Ovary (tissue), 10 donors: ENCODE measurements around the gene BMPER. TPM values are rescaled to one million over a fixed set of nuclear protein-coding genes. Genes with fewer than 3 reads are reported as not detected.

Experiments
- DNase-seq, 5 donors: peaks; one replicate each; pipeline ENCODE4 v3.0.0-alpha.2; 2019 to 2020
- H3K27ac ChIP-seq, 2 donors: fragments of 200-600 bp; one replicate each; pipeline versions ENCODE4 v1.5.1 to v1.8.0; 2019 to 2022
- H3K27me3 ChIP-seq: fragments of 200-600 bp; one replicate; pipeline ENCODE4 v1.8.0; 2022
- H3K36me3 ChIP-seq: fragments of 200-600 bp; sonication (generic); one replicate; pipeline ENCODE4 v1.5.1; 2019
- H3K4me1 ChIP-seq: one replicate; pipeline ENCODE4 v1.8.1; 2013; ENCODE audit warnings: mild to moderate bottlenecking, moderate library complexity; ENCODE audit not compliant: insufficient read depth
- H3K4me3 ChIP-seq: fragments of 200-600 bp; sonication (generic); one replicate; pipeline ENCODE4 v1.5.1; 2017
- H3K9me3 ChIP-seq, 2 donors: fragments of 200-600 bp in 1 of 2; sonication (generic) in 1 of 2; one replicate each; pipeline versions ENCODE4 v1.5.1 to v1.8.1; 2013 to 2019; ENCODE audit warnings: mild to moderate bottlenecking in 1 of 2, moderate library complexity in 1 of 2
- CTCF ChIP-seq, 3 donors: fragments of 450-650 bp in 2 of 3; fragments of 200-600 bp in 1 of 3; IDR thresholded peaks; one replicate each; pipeline versions ENCODE4 v1.5.1 to v1.8.0; 2016 to 2022; ENCODE audit warnings: antibody characterized with exemption in 3 of 3, mild to moderate bottlenecking in 1 of 3
- EP300 ChIP-seq: sonication (generic); formaldehyde crosslinking; IDR thresholded peaks from one replicate; pipeline ENCODE4 v1.6.1; 2017; ENCODE audit warnings: antibody characterized with exemption
- POLR2A ChIP-seq: fragments of 450-650 bp; IDR thresholded peaks from one replicate; pipeline ENCODE4 v1.6.1; 2017; ENCODE audit warnings: antibody characterized with exemption, mild to moderate bottlenecking, moderate library complexity
- WGBS, 3 donors: extraction: QIAGEN DNeasy Blood & Tissue Kit in 1 of 3; methylation state at CpG; one replicate each; pipeline versions ENCODE4 v1.1.5 to v1.1.7; 2013 to 2017; 5-methylcytosine and 5-hydroxymethylcytosine counted together
- intact Hi-C, 4 donors: fragments of 100-400 bp; cut with DNase I; formaldehyde crosslinking; loops; one replicate each; pipeline versions ENCODE4 v1.11.0 to v1.15.1; 2022 to 2023
- long read RNA-seq, 3 donors: library from polyadenylated mRNA in 2 of 3; unstranded in 2 of 3; transcript quantifications; one replicate each; pipeline ENCODE4 v2.0.0 and lab custom pipeline, GENCODE V29; 2021 to 2026
- polyA plus RNA-seq, 2 donors: library from polyadenylated mRNA; stranded (reverse); fragments of 200-250 nt in 1 of 2; fragments of 350-450 nt in 1 of 2; fragmentation: Illumina TruSeq in 1 of 2; extraction: RNeasy Lipid Tissue Mini Kit (QIAGEN cat#74804) in 1 of 2; gene quantifications; one replicate each; pipeline ENCODE4 v1.2.3, GENCODE V29; 2013 to 2014
- total RNA-seq, 7 donors: library from RNA; depleted of rRNA in 2 of 7; stranded (reverse); fragments of >200 nt in 2 of 7; fragmentation: NEBNext Ultra II Directional in 3 of 7; extraction: Animal tissue kit (Norgen Biotek cat#: 25700) in 3 of 7; gene quantifications; one replicate each; pipeline versions ENCODE4 v1.1.0 to v1.2.4, GENCODE V29; 2016 to 2023
- donor health status: DM: no; HTN: no; CAD: no; lungs with moderate emphysema.
- donor health status: DM: no; HTN: no; CAD: no.
- donor health status: Bipolar disorder and iron deficiency.
- donor health status: DM: yes; HTN: yes; CAD: no.
- donor health status: DM: no; HTN: no; CAD: no.
- donor health status: DM: yes; HTN: yes; CAD: no.

BMPER gene
- total RNA-seq (10 to 100 TPM in 2 of 7 donors, 1 to 10 TPM in 5; 2.9 to 15.3 (median 6.9) TPM), polyA plus RNA-seq (1 to 10 TPM; 3.7 to 5.4 TPM)
- long read RNA-seq, donor 1, partial matches to known transcripts: 1 of 7 reads
- long read RNA-seq, donor 1, other reads (novel, unspliced or antisense): 4 of 7 reads
- long read RNA-seq, donor 2: 0 reads
- long read RNA-seq, donor 3, transcript BMPER-221 (15 exons, 3,360 nt): major isoform, 6 of 11 reads
- long read RNA-seq, donor 3, partial matches to known transcripts: 2 of 11 reads
- long read RNA-seq, donor 3, other reads (novel, unspliced or antisense): 3 of 11 reads

DNA sequence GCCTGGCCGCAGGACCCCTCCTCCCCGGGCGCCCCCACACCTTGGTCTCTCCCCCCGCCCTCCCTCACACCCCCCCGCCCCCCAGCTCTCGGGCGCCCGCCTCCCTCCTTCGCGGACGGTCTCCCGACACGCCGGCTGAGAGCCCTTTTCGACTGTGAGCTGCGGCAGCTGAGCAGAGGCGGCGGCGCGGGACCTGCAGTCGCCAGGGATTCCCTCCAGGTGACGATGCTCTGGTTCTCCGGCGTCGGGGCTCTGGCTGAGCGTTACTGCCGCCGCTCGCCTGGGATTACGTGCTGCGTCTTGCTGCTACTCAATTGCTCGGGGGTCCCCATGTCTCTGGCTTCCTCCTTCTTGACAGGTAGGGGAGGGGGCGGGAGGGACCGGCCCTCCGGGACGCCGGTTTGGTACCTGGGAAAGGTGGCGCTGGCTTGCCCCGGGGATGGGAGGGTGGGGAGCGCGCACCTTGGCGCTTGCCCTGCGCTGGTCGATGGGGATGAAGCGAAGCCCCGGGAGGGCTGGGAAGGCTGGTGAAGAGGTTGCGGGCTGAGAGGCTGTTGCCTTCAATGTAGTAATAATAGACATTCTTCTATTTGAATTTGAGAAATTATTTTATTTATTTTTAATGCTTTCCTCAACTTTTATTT, at the start of gene BMPER:
BMPER (plus strand) TSS at position 151 of the 644 bp plus-strand sequence; CDS start at position 226, 75 bp downstream.
- intact Hi-C loops: no loop called here
- Histone ChIP-seq H3K27me3 (no peaks in the 10 kb centered on the region), H3K9me3 (no peaks in the 10 kb centered on the region), H3K27ac (peak within 1 kb of the TSS; percentile 33 to 71), H3K36me3 (no peaks in the 10 kb centered on the region), H3K4me1 (peaks cover 2% of the 10 kb centered on the region), H3K4me3 (peak within 1 kb of the TSS; percentile 60)
- 3 to 11% (median 3%) methylated on average over 16 to 46 of the region's 47 CpGs for WGBS, 3 donors
- peak; percentile 45 to 66 (median 62) for DNase-seq
- TF ChIP-seq CTCF (IDR thresholded peaks at IDR 0.05): no peak
- no peak for TF ChIP-seq POLR2A
- no peak for TF ChIP-seq EP300

- no peaks in the 10 kb centered on the region for H3K27me3 ChIP-seq
- TF ChIP-seq EP300: no peak
- no peak for TF ChIP-seq POLR2A
- no peak for TF ChIP-seq CTCF (IDR thresholded peaks at IDR 0.05)
- H3K36me3 ChIP-seq: no peaks in the 10 kb centered on the region
- no peak overlapping the region for H3K4me3 ChIP-seq
- H3K4me1 ChIP-seq: no peaks in the 10 kb centered on the region
- no peak overlapping the region for H3K27ac ChIP-seq
- DNase-seq: no peak
- intact Hi-C loops: no loop called here
- no peaks in the 10 kb centered on the region for H3K9me3 ChIP-seq
Measured at GRCh38 chr7:33861947-33862346, 43.4 kb upstream of the BMPER start.

- H3K4me1 ChIP-seq: no peaks in the 10 kb centered on the region
- 68 to 80% (median 77%) methylated on average over 10 of the region's 10 CpGs for WGBS, 3 donors
Measured at GRCh38 chr7:33862946-33863814, 42.2 kb upstream of the BMPER start.

More at GRCh38 chr7:33862946-33863814, 42.2 kb upstream of the BMPER start:
- H3K27ac ChIP-seq: no peak overlapping the region
- TF ChIP-seq CTCF (IDR thresholded peaks at IDR 0.05): no peak
- no peak for TF ChIP-seq POLR2A
- TF ChIP-seq EP300: no peak
- intact Hi-C loops: no loop called here
- no peak for DNase-seq
- no peaks in the 10 kb centered on the region for H3K27me3 ChIP-seq
- no peak overlapping the region for H3K4me3 ChIP-seq
- H3K36me3 ChIP-seq: no peaks in the 10 kb centered on the region
- H3K9me3 ChIP-seq: no peaks in the 10 kb centered on the region
